Activated CD8-positive, alpha-beta memory T cell treated with anti-CD3 and anti-CD28 coated beads for 4 hours (primary cell): ENCODE measurements around the gene LTBP2.

Experiments
- DNase-seq, 2 donors: peaks; one replicate each; pipeline ENCODE4 v3.0.0-alpha.2; 2020; ENCODE audit warnings: low read depth in 2 of 2

Gene LTBP2

DNA sequence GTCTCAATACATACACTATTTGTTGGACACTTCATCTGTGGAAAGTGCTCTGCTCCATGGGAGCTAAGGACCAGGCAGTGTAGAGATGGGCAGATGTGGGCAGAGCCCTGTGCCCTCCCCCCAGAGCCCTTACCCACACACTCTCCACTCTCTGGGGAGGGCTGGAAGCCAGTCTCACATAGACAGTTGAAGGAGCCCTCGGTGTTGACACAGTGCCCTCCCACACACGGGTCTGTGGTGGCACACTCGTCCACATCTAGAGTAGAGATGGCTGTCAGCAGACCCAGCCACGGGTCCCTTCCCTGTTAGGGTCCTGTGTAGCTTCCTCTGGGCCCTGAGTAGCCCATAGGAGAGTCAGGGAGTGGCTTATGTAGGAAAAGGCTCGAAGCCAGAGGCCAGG, 104.2 kb downstream of the LTBP2 start:
- DNase-seq, result no peak

DNA sequence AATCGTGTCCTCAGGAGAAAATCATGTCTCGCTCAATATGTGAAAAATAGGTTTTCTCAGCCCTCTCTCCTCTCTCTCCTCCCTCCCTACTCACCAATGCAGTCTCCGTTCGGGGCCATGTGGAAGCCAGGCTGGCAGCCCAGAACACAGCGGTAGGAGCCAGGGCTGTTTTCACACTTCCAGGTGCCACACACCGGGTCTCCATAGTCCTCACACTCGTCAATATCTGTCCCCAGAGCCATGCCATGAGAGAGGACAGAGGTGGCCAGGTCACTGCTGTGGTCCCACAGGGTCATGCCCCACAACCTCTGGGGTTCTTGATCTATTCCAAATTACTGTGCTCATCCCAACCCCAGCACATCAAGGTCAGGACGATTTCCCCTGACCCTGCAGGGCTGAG, 105.0 kb downstream of the LTBP2 start:
- DNase-seq, result no peak

DNA sequence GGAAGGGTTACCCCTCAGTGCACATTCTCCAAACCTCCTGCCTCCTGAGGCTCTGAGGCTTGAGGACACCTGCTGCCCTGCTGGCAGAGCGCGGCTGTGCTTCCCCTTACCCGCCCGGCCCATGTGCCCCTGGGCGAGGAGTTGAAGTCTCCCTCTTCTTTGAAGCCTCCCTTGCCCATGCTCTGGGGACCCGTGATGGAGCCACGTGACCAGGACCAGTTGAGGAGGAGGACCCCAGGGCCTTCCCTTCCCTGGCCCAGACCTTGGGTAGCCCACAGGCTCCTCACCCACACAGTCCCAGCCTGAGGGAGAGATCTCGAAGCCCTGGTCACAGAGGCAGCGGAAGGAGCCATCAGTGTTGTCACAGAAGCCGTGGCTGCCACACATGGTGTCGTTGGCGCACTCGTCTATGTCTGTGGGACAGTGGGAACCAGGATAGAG, 105.6 kb downstream of the LTBP2 start:
- no peak for DNase-seq

DNA sequence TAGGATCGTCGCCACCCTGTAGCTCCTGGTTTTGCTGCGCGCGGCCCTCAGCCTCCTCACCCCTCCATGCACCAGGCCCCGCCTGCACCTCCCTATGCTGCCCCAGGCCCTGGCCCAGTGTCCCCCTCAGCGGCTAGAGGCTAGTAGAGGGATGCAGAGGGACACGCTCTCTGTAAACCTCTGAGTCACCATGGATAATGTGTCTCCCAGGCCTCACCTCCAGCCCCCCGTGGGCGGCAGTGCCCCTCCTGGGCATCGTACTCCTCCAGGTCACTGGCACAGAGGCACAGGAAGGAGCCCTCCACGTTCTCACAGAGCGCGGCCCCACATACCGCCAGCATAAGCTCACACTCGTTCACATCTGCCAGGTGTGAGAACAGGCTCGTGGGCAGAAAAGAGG, 106.2 kb downstream of the LTBP2 start:
- no peak for DNase-seq

DNA sequence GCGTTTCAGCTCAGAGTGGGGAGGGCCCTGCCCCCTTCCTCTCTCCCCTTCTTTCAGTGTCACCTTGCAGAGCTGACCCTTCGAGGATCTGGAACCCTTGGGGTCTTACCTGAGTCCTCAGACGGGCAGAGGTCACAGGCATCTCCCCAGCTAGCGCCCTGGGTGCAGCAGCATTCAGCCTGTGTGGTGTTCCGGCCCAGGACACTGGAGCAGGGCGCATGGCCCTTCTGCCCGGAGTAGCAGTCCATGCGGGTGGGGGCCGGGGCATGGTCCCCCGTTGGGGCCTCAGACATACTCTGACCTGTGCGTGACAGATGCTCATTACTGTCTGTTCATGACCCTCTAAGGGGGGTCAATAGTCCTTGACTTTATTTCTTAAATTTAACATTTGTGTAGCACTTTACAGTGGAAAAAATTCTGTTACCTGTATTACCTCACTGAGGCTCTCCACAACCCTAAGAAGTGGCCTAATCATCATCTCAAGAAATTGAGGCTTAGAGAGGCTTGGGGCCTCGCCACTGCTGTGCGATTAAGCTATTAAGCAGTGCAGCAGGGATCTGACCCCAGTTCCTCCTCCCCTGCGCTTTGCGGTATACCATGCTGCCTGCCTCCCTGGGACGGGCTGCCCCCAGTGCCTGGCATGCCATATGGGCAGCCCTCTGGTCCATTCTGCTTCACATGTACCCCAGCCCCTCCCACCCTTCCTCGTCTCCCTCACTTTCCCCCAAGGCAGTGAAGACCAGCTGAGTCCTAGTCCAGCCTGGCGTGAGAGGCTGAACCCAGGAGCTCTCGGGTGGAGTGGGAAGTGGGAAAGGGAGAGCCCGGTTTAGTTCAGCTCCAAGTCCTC, 106.9 kb downstream of the LTBP2 start:
- DNase-seq, result no peak

DNA sequence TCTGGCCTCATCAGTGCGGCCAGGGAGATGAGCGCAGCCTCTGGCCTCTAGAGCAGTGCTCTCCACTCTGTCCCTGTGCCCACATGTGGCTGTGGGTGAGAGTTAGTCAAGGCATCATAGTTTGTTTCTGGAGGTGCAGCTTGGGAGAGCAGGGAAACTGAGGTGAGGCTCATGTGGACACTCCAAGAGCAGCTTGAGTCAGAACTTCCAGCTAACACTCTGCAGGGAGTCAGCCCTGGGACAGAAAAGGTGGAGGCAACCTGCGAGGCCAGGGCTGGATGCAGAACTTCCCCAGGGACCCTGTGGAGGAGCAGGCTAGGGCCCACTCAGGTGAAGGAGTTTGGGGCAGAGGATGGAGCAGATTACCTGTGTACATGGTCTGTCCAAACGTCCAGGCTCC, 107.6 kb downstream of the LTBP2 start:
- no peak for DNase-seq

DNA sequence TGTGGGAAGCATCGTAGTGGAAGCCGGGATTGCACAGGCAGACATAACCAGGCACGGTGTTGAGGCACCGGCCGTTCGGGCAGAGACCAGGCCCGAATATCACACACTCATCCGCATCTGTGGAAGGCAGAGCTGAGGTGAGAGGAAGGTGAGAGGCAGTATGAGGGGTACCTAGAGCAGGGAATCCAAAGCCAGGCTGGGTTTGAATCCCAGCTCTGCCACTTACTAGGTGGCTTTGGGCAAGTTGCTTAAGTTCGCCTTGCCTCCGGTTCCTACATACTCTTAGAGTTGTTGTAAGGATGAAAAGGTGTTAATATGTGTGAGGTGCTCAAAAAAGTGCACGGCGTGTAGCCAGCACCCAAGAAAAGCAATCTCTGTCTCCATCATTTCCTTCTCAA, 108.1 kb downstream of the LTBP2 start:
- DNase-seq, result no peak

DNA sequence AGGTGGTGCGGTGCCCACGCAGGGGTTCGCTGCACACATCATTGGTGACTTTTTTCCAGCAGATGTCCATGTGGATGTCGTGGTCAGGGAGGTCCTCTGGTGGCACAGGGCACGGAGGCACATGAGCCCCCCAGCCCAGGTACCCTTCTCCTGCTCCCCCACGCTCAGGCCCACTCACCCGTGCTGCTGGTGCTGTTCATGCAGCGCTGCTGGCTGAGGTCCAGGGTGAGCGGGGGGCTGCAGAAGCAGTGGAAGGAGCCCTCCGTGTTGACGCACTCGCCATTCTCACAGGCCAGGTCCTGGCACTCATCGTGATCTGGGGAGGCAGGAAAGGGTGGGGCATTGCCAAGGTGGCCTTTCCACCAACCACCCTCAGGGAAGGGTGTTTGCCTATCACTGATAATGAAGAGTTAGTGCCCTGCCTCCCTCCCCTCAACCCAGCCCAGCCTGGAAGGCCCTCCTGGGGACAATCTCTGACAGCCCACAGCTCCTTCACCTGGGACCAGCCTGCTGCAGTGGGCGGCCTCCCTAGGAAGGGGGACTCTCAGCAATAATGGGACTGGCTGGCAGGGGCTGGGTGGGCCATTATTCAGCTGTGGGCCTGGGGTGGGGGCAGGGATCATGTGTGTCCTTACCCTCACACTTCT, 108.6 kb downstream of the LTBP2 start:
- DNase-seq, result no peak

DNA sequence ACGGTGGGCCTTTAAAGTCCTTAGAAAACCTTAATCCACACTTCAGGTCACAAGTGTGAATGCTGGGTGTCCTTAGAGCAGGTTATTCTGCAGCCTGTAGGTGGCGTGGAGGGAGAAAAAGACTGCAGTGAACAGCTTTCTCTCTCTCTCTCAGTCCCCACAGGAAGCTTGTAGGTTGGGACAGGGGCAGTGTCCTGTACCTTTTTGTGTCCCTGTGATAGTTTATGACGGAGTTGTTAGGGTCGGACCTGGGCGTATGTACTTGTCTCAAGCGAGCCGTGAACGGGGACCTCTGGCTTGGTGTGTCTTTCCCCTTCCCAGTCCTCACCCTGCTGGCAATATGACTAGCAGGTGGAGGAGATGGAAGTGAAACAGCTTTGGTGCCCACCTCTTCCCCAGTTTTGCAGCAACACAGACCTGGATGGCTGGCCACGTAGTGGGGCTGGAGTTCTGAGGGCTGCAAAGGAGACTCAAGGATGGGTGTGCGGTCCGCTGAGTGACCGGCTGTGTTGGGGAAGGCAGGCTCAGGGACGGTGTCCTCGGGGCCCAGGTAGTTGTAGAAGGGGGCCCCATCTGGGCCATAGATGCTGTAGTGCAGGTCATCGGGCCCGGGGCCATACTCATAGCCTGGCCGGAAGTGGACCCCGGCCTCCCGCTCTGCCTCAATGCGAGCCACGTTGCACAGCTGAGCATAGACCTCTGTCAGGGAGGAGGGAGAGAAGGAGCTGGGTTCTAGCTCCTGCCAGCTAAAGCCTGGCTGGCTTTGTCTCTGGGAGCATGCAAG, 109.6 kb downstream of the LTBP2 start:
- DNase-seq, result no peak

DNA sequence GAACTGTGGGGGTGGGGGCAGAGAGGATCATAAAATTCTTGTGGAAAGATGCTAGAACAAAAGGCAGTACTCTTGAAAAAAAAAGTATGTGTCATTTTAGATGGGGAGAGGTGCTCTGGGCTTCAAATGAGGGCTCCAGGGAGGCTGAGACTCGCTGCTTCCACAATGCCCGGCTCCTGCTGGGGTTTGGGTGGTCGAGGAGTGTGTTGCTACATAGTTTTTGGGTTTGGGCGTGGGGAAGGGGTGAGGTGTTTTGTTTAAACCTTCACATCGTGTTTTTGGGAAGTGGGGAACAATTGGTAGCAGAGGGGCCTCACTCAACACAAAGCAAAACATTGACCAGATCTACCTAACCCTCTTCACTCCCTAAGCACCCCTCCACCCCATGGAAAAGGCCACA, 110.3 kb downstream of the LTBP2 start:
- no peak for DNase-seq

DNA sequence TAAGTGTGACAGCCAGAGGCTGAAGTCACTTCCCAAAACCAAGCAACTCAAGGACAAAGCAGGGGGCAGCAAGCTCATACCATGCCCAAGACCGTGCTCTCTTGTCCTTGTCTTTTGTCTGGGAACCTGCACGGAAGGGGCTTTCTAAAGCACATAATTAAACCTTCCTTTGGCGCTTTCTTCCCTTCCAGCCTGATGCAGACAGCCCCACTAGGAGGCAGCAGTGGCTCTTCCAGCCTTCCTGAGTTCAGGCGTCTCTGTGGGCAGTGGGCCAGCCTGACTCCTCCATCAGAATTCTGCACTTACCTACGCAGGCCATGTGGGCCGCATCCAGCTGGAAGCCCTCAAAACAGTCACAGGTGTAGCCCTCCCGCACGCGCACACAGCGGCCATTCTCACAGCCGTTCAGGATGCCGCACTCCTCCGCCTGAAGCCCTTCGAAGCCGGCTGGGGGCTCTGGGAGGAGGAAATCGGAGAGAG, 110.9 kb downstream of the LTBP2 start:
- no peak for DNase-seq

DNA sequence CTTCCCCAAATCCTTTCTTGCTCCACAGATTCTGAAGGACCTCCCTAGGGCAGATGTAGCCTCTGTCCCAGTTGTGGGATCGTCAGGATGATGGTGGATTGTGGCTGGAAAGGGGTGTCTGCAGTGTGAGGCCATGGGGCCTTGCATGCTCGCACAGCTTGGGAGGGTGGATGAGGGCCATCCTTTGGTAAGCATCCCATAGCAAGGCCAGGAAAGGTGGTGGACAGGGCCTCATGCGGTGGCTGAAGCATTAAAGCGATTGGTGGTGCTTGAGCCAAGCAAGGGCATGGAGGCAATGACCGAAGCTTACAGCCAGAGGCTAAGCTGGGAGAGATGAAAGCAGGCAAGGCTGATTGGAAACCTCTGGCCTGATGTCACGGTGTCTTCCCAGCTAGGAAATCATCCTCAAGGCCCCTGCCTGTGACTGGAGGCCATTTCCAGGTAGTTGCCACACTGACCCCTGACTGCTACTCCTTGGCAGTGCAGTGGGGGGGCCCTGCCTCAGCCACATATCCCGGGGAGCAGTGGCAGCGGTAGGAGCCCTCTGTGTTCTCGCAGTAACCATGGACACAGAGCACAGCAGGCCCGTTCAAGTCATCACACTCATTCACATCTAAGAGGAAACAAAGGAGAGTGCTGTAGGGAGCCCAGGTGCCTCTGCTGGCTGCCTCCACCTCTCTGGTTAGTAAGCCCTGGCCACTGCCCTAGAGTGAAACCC, 111.5 kb downstream of the LTBP2 start:
- DNase-seq, result no peak

DNA sequence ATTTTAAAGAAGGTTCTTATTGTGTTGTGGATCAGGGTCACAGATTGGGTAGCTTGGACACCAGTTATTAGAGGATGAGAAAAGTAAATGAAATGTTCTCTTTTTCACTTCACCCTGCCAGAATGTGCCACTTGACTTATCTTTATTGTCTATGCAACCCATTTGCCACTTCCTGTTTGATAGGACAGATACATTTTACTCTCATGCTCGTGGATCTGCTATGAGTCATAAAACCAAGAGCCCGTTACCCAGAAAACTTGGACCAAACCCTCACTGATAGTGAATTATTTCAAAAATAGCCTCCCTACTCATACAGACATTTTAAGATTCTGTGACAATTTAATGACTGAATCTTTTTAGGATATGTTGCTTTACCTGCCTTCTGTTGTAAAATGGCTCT, 116.7 kb downstream of the LTBP2 start:
- DNase-seq, result no peak

DNA sequence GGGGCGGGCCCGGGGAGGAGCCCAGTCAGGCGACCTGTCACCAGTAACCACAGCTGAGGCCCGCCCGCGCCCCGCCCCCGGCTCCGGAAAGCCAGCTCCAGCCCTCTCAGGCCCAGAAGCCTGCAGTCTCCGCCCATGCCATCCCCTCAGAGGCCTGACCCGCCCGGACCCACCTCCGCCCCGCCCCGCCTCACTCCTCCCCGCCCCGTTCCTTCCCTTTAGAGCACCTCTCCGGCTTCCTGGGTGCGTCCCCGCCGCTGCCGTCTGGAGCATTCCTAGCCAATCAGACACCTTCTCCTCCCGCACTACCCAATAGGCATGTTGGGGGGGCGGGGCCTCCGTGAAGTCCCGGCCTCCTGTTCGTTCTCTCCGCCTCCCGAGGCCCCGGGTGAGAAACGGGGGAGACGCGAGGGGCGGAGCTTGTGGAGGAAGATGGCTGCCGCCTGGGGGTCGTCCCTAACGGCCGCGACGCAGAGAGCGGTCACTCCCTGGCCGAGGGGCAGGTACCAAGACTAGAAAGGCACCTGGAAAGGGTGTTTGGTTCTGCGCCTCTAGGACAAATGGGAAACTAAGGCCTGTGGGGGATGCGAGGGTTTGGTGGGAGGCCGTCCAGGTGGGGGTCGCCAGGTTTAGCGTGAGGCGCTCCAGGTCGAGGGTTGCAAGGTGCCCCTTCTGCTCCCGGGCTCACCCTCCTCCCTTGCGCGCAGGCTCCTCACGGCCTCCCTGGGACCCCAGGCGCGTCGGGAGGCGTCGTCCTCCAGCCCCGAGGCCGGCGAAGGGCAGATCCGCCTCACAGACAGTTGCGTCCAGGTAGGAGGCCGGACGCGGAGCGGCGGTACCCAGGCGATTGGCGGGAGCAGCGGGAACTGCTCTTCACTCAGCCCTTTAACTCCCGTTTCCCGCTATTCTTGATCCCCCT, 118.4 kb downstream of the LTBP2 start, which contains the start of gene ISCA2:
Gene ISCA2 (plus strand): TSS at position 423 of the 919 bp plus-strand sequence. CDS start 10 bp downstream, at position 433.
- peak; percentile 97 to 99 for DNase-seq

DNA sequence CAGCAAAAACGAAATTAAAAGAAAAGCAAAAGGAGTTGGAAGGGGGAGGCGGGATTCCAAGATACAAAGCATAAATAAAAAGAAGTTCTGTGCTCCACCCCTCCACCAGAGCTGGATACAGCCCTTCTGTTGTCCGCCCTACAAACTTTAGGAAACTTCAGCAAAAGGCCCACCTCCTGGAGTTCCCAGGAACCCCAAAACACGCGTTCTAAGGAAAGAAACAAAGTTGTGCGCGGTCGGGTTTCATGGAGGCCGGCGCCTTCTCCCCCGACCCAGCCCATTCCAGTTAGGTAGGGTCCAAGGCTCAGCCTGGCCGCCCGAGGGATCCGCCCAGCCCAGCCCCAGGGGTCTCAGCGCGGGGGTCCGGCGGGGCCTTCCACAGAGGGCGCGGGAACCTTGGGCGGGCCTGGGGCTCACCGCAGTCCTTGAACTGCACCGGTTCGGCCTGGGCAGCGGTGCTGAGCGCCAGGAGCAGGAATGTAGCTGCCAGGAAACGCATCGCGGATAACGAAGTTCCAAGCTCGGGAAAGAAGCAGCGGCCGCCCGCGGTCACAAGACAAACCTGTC, 119.2 kb downstream of the LTBP2 start, which contains the start of gene NPC2:
Gene NPC2 (minus strand): TSS at position 530 of the 567 bp plus-strand sequence. CDS start 31 bp downstream, at position 499.
- DNase-seq, result no peak

DNA sequence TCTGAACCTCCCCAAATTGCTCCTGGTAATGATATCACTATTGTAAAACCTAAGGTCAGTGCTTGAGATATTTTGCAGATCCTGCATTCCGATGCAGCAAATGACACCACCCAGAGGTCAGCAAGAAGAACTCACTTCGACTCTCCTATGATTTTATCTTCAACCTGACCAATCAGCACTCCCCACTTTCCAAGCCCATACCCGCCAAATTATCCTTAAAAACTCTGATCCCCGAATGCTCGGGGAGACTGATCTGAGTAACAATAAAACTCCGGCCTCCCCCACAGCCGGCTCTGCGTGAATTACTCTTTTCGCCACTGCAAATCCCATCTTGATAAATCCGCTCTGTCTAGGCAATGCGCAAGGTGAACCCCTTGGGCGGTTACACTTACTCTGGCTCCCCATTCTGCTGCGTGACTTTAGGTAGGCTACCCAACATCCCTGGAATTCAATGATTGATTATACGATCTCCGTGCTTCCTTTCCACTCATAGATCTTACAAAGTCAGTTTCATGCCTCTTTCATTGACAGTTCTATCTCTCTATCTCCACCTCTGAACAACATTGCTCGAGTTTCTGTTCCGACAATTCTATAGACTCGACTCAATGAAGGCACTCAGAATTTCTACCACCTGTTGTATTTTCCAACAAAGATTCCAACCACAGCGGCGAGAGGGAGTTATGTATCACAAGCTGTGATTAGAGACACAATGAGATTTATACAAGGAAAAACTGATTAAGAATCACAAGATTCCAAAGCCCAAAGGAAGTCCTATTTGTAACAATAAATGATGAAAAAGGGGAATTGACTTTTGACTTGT, 119.9 kb downstream of the LTBP2 start:
- DNase-seq, result no peak

DNA sequence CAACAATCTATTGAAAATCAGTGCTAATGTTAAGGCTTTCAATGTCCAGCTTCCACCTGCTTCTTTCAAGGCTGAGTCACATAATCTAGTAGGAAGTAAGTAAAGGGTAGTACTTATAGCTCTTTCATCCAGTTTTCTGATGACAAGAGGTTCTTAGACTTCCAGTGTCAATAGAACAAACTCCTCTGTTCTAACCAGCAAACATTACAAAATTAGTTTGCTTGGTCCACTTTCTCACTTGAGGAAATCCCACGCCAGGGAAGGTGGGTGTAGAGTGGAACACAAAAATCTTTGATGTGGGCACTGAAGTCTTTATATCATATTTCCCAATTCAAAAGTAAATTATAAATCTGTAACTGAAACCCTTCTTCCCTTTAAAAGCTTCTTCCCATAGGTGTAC, 121.6 kb downstream of the LTBP2 start:
- DNase-seq, result no peak

DNA sequence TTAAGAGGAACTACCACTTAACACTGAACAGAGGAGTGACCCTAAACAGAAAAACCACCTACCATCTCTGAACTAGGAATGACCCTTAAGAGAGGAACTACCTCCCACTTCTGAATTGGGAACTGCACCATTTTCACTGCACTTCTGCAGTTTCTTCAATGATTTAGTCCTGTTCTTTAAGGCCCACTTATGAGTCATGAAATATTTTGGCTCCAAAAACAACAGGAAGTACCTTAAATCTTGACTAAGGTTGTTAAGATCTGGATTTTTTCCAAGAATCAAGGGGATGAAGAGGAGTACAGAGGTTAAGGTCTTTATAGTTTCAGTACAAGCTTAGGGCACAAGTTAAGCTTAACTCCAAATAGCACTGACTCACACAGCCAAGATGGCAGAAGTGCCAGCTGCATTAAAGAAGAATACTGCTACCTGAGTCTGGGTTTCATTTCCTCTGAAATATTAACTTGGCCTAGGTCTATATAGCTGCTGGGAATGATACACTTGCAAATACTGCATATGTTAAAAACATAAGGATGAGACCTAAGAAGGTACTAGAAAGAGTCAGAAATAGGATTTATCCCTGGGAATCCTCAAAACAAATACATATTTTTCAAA, 123.1 kb downstream of the LTBP2 start:
- DNase-seq, result no peak

DNA sequence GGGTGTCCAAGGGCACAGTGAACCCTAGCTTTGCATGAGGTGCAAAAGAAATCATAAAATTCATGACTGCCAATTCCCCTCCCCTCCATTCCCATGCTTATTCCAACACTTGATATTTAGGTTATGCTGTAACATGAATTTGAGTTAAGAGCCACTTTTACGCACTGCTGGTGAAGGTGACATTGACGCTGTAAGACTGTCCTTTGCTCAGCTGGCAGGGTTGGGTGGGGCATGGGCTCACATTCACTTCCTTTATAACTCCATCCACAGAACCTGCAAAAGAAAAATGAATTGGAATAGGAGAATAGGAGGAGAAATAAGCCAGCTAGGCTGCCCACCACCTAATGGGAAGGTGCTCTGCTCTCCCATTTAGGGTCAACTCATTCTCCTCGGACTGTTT, 125.9 kb downstream of the LTBP2 start:
- DNase-seq, result no peak
